ENCODE measurements around the gene SMAD7.

SMAD7 gene

DNA sequence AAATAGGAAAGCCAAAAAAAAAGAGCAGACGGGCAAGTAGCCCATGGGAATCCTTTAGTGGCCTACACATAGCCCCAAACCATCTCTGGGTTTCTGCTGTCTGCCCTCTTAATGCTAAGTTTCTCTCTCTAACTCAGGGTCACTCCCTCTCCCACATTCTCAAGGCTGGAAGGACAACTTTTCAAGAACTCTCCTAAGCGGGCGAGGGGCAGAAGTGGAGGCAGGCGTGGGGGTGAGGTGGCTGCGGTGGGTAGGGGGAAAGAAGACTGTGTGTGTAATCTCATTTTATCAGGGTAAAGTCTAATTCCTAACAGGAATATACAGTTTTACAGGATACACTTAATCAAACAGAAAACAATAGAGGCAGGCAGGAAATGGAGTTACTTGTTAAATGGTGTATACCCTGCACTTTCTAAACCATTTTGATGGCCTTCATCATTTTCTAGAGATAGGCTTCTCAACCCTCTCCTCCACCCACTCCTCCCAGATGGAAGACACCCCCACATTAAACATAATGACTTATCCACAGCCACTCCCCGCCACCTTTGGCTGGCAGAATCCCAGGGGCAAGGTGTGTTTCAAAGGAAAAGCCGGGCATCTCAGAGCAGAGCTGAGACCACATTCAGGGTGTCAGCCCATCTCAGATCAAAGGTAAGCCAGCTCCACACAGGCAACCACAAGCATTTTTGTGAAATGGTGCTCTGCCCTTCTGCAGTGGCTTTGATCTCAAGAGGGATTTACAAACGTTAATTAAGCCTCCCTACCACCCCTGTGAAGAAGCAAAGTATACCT is 6.8 kb downstream of the SMAD7 start:
- DNase-seq: no peak

DNA sequence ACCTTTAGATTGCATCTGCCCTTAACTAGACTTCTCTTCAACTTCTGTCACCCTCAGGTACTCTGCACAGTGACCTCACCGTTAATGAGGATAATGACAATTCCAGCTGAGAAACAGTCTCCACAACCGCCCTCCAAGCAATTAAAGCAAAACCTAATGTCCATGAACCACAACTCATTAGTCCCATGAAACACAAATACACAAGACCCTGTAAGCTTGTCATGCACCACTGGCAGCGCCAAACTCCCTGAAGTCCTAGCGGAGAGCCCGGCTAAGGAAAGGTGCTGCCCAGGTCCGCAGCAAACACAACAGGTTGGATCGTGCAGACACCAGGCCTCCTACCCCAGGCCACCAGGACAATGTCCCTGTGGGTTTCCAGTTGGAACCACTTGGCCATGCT is 7.4 kb downstream of the SMAD7 start:
- DNase-seq: no peak

DNA sequence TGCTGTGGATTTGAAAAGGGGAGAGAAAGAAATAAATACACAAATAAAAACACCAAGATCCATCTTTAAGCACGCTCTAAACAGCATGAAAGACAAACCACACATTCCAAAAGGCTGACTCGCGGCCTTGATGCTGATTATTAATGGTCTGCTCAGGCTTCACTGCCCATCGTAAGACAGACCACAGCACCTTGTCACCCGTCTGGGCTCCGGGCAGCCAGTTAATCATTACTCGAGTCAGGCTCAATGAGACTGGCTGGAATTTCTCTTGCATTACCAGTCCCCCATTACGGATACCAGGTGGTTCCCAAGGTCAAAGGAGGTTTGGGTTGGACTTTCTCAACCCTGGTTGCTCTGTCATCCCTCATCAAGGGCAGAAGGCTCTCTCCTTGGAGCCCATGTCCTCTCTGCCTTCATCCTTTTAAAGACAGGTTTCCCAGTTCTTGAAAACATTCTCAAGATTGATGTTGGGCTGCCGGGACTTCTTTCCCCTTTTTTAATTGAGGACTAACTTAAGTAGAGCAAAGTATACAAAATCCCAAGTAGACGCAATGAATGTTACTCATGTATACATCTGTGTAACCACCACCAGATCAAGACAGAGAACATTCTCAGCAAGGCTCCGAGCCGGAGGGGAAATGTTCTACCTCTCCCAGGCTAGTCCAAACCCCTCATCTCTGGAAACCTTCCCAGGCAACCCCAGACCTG is 8.1 kb downstream of the SMAD7 start:
- no peak for DNase-seq

DNA sequence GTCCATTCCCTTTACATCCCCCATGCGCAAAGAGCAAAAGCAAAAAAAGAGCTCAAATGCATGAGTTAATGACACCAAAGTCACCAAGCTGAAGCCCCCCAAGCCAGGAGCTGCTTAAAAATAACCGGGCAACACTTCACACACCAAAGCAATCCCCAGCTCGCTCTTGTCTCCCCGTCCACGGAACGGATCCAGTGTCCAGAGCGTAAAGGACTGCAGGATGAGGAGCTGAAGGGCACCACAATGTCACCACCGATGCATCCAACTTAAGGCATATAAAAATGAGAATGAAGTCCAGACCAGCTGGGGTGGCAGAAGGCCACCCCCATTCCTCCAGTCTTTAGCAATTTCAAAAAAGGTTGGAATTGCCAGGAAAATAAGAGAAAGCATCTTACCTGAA is 8.7 kb downstream of the SMAD7 start:
- DNase-seq: no peak

DNA sequence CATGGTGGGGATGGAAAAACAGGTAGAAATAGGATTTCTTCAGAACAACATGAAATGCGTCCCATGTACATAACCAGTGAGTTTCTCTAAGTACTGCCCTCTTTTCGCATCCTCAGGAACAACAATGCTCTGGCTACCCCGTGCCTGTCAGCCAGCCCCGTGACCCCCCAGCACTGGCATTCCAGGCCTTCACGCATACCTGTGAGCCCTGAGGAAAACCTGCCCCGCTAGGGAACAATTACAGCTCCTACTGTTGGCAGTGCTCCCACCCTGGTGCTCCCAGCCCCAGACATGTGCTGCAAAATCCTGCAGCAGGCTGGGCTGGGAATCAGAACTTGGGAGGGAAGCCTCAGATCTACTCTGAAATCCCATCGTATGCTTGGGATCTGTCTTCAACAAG is 9.1 kb downstream of the SMAD7 start:
- no peak for DNase-seq

DNA sequence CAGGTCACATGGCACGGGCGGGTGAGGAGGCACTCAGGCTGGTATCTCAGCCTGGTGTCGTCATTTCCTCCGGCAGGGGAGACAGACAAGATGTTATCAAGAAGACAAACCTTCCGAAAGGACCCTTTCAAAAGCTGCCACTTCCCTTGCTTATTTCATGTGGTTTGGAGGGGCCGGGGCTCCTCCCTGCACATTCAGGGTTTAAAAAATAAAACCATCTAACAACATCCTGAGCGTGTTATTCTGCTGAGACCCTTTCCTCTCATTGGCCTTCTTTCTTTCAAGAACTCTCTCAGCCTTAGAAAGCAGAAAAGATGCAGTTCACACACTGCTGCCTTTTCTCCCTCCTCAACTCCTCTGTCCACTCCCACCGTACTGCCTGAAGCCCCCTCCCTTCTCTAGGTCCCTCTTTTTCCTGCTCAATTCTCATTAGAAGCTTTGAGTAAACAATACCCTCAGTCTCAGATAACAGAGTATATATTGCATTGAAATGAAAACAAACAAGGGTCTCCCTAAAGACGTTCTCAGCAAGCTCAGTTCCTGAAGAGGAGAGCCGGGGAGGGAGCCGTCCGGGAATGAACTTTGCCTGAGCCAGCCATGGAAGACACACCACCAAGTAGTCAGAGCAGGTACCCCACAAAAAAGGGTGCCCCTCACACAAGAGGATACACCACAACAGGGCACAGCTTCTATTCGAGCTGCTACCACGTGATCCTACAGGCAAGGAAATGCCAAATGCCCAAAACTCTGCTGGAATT is 9.7 kb downstream of the SMAD7 start:
- no peak for DNase-seq

DNA sequence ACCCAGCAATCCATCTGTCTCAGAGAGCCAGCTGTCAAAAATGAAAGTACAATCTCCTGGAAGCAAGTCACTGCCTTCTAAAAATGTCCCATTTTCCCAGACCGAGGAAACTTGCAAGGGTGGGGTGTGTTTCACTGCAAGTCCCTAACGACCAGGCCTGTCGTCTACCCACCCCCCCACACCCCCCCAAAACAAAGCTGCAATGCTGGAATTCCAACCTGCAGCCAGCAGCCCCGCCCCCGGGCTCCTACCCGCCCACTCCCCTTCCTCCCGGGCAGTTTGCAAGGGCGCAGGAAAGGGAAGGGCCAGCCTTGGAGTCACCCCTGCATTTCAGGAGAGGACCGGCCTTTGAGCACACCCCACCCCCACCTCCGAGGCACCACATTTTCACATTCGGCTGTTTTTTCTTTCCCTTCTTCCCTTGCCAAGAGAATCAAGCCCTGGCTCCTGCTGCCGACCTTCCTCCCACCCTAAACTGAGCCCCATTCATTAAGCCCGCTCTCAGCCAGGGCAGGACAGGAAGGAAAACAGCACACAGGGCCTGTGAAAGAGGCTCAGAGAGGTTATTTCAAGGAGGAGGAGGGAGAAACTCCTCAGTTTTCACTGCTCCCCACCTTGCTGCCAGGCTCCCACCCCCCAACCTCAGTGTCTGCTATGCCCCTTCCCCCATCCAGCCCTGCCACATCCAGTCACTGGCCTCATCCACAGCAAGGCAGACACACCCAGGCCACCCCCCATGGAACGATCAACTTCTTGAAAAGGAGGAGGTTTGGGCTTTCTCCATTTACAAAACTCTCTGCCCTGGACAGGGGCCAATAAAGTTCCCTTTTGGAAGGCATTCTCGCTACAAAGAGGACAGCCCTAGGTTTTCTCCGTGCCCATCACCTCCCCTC is 11.3 kb downstream of the SMAD7 start:
- DNase-seq: no peak

DNA sequence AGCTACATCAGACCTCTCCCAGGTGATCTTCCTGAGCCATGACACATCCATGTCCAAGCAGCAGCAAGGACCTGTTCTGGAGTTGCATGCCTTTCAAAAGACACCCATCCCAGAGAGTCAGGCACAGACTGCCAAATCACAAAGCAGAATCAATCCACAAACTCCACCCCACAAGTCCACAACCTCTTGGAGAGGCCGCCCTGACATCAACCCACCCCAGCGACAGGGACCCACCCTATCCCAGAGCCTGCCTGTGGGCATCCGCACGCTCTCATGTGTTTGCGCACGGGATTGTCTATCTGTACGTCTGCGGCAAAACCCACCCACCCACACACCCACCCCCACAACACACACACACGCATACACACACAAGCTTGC is 11.9 kb downstream of the SMAD7 start:
- no peak for DNase-seq

DNA sequence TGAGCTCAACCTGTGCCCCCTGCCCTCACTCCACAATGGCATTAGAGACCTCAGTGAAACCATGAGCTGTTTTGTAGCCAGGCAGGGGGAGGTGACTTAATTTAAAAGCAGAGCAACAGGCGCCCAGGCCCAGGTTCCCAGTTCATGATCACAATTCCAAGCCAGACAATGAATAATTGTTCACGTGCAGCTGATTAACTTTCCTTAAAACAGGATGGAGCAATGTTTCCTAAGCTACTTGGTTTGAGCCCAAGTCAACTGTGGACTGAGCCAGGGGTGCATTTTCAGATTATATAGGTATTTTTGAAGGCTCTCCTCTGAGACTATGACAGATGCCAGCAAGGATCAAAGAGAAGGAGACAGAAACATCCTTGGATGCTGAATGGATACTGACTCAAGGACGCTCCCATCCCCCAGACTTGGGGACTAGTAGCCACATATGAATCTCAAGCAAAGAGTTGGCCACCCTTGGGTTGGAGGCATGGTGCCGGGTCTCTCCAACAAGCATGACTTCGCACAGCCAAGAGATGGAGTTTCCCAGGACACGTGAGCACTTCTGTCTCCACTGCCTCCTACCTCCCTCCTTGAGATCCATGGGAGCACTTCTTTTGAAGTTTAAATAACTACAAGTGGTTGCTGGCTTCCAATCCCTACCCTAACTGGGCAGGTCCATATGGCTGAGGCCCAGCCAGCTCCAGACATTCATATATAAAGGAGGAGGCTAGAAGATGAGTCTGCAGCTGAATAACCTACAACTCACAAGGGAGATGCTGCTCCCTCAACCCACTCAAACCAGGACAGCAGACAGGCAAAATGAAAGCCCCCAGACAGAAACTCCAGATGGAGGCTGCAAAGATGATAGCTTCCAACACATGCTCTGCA is 12.7 kb downstream of the SMAD7 start:
- DNase-seq: no peak

DNA sequence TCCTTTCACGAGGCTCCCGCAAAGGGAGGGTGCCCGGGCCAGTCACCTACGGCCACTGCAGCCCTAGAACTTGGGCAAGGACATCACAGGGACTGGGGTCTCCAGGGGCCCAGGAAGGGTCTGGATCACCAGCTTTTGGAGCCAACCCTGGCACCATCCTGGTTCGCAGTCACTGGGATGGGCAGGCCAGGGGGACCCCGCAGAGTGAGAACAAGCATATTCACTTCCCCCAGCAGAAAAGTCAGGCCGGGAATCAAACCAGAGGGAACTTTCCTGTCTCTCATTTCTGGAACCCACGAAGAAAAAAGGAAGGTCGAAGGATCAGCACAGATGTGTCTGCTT is 15.4 kb downstream of the SMAD7 start:
- no peak for DNase-seq

DNA sequence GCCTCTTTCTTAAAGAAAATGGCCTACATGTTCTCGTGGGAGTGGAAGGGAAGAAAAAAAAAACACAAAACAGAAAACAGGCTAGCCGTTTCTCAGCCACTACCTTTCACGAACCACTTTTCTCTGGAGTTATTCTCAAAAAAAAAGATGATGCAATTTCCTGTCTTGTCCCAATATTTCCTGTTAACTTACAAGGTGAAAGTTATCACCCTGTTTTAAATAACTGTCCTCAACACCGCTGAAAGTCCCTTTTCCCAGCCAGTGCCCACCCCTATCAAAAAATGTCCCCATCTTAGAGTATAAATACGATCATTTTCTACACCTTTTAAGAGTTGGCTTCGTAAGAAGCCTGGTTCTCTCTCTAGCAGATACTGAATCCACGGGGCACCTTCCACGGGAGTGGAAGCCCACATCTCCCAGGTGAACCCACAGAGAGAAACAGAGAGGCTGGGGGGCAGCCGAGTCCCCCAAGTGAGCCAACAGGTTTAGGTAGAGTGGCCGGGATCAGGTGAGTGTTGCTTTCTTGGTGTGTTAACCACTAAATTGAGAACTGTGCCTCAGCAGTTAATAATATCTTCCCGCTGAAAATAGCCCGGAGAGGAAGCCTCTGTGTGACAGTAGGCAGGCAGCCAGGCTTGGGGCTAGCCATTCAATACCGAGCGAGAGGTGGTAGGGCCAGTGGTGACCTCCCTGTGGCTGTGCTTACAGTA is 15.9 kb downstream of the SMAD7 start:
- no peak for DNase-seq

DNA sequence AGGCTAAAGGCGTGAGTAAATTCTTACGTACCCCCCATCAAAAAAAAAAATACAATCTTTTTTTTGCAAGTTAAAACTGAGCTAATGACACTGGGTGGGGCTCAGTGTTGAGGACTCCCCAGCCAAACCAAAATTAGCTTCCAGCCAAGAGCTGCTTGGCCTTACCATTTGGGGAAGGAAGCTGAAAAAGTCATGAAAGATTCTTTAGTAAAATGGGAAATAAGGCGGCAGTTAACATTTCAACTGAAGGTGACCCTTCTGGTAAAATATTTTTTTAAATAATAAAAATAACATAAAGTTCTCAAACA is 16.4 kb downstream of the SMAD7 start:
- DNase-seq: no peak

DNA sequence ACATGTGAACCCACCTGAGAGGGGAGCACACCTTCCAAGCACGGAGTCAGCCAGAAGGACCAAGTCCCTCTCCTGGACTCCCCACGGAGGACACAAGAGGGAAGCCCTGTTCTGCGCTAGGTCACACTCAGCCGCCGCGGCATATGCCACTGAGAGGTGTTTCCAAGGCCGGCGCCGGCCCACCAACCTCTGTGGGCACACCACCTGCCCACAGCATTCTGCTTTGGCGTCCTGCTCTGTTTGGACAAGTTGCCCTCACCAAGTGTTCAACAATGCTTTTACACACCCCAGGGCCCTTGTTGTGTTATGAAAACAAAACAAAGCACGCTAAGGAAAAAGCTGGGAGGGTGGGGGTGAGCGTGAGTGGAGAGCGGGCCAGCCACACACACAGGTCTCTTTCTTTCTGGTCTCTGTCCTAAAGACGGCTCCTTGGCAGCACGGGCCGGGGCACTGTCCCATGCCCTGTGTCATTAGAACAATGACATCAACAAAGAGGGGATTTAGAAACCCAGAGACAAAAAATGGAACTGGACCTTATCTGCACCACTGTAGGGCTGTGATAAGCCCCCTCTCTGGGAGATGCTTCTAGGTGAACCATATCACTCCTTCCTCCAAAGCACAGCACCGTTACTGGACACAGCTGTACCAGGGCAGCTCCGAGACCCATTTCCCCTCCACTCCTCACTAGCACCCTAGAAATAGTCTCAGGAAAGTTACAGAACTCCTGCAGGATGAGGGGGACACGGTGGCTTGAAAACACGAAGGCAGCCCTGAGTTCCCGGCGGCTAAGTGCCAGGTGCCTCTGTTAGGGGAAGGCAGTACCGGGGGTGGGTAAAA is 17.0 kb downstream of the SMAD7 start:
- peak; percentile 41 for DNase-seq

DNA sequence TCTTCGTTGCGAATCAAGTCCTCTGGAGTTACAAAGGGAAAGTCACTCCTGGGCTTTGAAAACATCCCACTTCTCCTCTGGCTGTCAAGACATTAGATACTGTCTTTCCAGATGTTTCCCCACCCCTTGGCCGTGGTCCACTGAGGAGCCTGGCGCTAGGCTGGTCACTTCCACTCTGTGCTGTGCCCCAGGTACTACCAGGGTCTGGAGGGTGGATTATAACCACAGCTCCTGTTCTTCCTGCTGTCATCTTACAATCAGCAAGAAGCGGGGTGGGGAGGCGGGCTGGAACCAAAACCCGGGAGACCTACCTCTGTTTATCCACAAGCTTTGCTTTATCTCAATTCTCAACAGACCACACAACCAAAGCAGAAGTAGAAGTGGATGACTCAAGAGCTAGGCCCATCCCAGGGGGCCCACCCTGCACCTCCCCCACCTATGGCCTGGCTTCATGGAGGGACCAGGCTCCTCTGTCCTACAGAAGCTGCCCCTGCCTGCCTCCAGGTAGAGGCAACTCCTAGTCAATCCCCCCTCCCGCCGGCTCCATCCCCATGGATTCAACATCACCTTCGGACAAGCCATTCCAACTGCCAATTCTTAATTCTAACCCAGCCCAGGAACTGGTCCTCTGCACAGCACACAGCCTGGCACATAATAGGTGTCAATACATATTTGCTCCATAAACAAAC is 17.8 kb downstream of the SMAD7 start:
- DNase-seq: no peak

DNA sequence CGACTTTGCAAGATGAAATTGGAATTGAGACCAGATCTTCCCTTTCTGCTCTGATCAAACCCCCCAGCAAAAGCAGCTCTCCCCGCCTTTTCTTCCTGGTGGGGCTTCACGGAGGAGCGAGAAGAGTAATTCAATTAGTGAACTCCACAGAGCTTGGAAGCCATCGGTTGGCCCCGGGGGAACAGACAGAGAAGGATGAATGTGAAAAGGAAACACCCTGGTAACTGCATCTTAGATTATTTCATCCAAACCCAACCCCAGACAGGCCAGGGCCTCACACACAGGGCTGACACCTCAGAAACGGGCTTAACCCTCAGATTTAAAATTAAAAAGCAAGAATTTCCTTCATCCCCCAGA is 18.3 kb downstream of the SMAD7 start:
- no peak for DNase-seq

DNA sequence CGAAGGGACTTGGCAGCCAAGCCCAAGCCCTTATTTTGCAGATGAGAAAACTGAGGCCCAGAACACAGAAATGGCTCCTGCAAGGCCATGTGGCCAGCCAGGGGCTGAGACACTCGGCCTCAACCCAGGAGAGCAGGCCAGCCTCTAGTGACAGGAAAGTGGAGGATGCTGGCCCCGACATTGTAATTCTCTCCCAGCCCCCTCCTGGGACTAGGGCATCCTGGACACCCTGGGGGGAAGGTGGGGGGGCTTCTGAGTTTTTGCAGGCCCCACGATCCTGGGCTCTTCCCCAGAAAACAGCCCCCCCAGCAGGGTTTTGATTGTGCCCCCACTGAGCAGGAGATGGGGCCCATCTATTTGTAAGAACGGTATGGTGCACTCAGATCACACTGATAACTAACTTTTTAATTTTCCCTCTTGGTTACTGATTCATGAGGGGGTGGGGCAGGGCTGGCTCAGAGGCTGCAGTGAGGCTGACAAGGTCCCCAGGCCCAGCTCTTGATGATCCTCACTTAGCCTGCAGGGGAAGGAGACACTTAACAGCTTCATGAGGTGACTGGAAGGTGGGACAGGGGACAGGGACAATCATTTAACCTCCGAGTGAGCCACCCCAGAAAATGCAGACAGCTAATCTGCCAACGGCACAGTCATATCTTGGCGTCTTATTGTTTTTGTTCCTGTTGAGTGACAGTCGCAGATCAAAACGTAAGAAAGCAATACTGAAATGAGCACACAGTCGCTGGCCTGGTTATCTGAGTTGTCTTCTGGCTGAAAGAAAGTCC is 18.9 kb downstream of the SMAD7 start:
- DNase-seq: no peak

DNA sequence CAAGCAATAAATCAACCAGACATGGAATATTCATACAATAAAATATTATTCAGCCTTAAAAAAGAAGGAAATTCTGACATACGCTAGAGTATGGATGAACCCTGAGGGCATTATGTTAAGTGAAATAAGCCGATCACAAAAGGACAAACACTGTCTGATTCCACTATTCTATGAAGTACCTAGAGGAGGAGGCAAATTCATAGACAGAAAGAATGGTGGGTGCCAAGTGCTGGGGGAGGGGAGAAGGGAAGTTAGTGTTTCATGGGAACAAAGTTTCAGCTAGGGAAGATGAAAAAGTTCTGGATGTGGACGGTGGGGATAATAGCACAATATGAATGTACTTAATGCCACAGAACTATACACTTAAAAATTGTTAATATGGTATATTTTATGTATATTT is 19.8 kb downstream of the SMAD7 start:
- no peak for DNase-seq

DNA sequence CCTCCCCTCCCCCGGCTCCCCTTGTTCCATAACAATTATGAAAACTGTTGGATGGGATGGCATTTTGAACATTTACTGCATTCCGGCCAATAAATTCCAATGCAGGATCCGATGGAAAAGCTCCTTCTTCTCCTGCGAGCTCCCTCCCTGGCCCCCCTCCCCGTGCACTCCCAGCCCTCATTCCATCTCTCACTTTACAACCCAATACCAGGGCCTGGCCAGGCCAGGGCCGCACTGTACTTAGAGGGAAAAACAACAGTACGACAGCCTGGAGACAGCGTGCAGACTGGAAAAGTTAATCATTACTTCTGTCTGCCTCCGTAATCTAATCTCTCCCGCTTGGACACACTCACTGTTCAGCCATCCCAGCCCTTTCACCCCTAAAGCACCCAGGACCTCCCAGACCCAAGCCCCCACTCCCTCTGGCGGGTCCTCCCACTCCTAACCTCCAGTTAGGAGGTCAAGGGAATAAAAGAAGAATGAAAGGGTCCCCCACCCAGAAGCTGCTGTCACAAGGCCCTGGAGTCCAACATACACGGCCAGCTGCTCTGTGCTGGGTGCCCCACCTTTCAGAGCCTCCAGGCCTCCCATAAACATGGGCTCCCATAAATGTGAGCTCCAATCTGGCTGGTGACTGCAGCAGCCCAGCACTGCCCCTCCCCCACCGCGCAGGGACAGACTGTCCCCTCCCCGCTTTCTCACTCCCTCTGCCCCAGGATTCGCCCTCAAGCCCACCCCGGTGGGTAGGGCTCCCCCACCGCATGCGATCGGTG is 20.6 kb downstream of the SMAD7 start:
- no peak for DNase-seq
